ENCODE measurements around the gene GOLGA8N.

The GOLGA8N gene

GRCh38 chr15:32649342-32649741, 56.1 kb downstream of the GOLGA8N start:
- in situ Hi-C loops (cut with HindIII; ENCODE audit: low sequenced_read_pairs): no loop called here

GRCh38 chr15:32651229-32651837, 58.1 kb downstream of the GOLGA8N start:
- in situ Hi-C loops (cut with HindIII; ENCODE audit: low sequenced_read_pairs): no loop called here

- in situ Hi-C loops (cut with HindIII; ENCODE audit: low sequenced_read_pairs): no loop called here
Measured at GRCh38 chr15:32652178-32652577, 58.9 kb downstream of the GOLGA8N start.

- in situ Hi-C loops (cut with HindIII; ENCODE audit: low sequenced_read_pairs): no loop called here
Measured at GRCh38 chr15:32656091-32656490, 62.8 kb downstream of the GOLGA8N start.

GRCh38 chr15:32656496-32656895, 63.2 kb downstream of the GOLGA8N start:
- in situ Hi-C loops (cut with HindIII; ENCODE audit: low sequenced_read_pairs): no loop called here
